GM12872 (cell line): ENCODE data around the gene PDLIM4.

Experiments
- CTCF ChIP-seq: IDR thresholded peaks from 3 replicates; pipeline ENCODE4 v1.5.1; 2011; ENCODE audit warnings: low read depth, mild to moderate bottlenecking, low read length, moderate library complexity; ENCODE audit not compliant: insufficient read depth

PDLIM4 gene

GRCh38 chr5:132297211-132297940 is 39.9 kb downstream of the PDLIM4 start:
- TF ChIP-seq CTCF, result no peak

- TF ChIP-seq CTCF, result no peak
These were observed 41.1 kb downstream of the PDLIM4 start for GRCh38 chr5:132298298-132299212.

GRCh38 chr5:132299917-132300316 is 42.4 kb downstream of the PDLIM4 start:
- TF ChIP-seq CTCF, result no peak

GRCh38 chr5:132300577-132301343 is 43.3 kb downstream of the PDLIM4 start:
- TF ChIP-seq CTCF, result no peak

- no peak for TF ChIP-seq CTCF
These were observed 44.1 kb downstream of the PDLIM4 start for GRCh38 chr5:132301344-132302271.

GRCh38 chr5:132302413-132302812 is 44.9 kb downstream of the PDLIM4 start:
- TF ChIP-seq CTCF, result no peak
